ENCODE results near the gene NAGK. TPM values are rescaled to one million over a fixed set of nuclear protein-coding genes. Genes with fewer than 3 reads are reported as not detected.

NAGK gene
- total and polyA plus RNA-seq, 2 of the 8 experiments (the other 6 are each of a cell fraction or from before 2014, with no cell fraction given): 57.9 to 59.9 TPM

DNA sequence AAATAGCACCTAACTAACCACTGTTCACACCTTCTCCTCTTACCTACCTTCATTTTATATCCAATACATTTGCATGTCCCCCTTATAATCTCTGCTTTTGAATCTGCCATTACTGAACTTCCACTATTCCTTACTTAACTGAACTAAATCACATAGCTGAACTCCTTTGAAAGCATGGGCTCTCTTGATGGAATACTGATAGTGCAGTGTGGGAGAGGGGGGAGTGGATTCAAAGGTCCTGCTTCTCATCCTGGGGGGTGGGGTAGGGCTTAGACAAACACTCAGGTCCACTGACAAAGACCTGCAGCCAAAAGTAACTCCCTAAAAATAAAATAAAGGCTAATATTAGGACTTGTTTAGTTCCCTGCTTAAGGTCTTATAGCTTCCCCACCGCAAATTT lies 53.0 kb downstream of the NAGK start:
- Histone ChIP-seq H3K4me3 (ENCODE audit: extremely low read depth in 1 of 4, insufficient read depth in 2 of 4, low read depth in 3 of 4, low read length in 4 of 4) (no peak overlapping the region), H3K79me1 (ENCODE audit: low read depth, low read length) (no peaks in the 10 kb centered on the region), H3K9ac (replicated peaks in 1 of 4; ENCODE audit: extremely low read depth in 1 of 4, low read depth in 3 of 4, low read length in 3 of 4) (no peak overlapping the region), H4K8ac (ENCODE audit: extremely low read depth, insufficient read depth, low read length) (no peak overlapping the region), H3K27me3 (replicated peaks in 1 of 4; ENCODE audit: control insufficient read depth in 3 of 4, extremely low read depth in 1 of 4, insufficient read depth in 3 of 4, low read length in 3 of 4) (no peaks in the 10 kb centered on the region), H3K27ac (ENCODE audit: low read depth, low read length) (no peak overlapping the region), H3K36me3 (ENCODE audit: control insufficient read depth in 2 of 4, insufficient read depth in 4 of 4, low read length in 3 of 4) (peaks cover 2 to 9% (median 6%) of the 10 kb centered on the region in 4 experiments; a peak in 5 of 8 replicates), H3K23ac (ENCODE audit: insufficient read length) (no peak overlapping the region), H3K23me2 (ENCODE audit: low read depth, low read length) (no peaks in the 10 kb centered on the region), H2BK12ac (ENCODE audit: low read depth, low read length) (no peak overlapping the region), H2AFZ (ENCODE audit: low read length) (no peak overlapping the region), H3K14ac (ENCODE audit: insufficient read length) (no peak overlapping the region), H2BK120ac (replicated peaks; ENCODE audit: low read depth, low read length) (no peak overlapping the region), H3K4me1 (replicated peaks in 1 of 4; ENCODE audit: control insufficient read depth in 3 of 4, insufficient read depth in 4 of 4, low read length in 3 of 4) (no peaks in the 10 kb centered on the region; a peak in 1 of 7 replicates), H4K91ac (replicated peaks; ENCODE audit: insufficient read length, low read length) (no peak overlapping the region), H3K4ac (replicated peaks; ENCODE audit: insufficient read length, low read depth, low read length) (no peak overlapping the region), H3K56ac (replicated peaks; ENCODE audit: insufficient read length, low read depth, low read length) (no peak overlapping the region), H4K5ac (ENCODE audit: insufficient read length, low read depth, low read length) (no peak overlapping the region), H2BK5ac (ENCODE audit: low read depth, low read length) (no peak overlapping the region), H4K20me1 (replicated peaks in 1 of 2; ENCODE audit: control insufficient read depth in 1 of 2, insufficient read depth in 2 of 2, low read length in 2 of 2) (peaks cover 4 to 6% of the 10 kb centered on the region in 2 experiments), H3K9me3 (ENCODE audit: insufficient read depth in 2 of 2, low read depth in 1 of 2, low read length in 1 of 2) (no peaks in the 10 kb centered on the region), H3K18ac (ENCODE audit: extremely low read depth, low read length) (no peak overlapping the region), H2BK20ac (ENCODE audit: low read length) (no peak overlapping the region), H3K4me2 (ENCODE audit: insufficient read depth in 1 of 2, low read depth in 2 of 2, low read length in 2 of 2) (no peak overlapping the region), H2BK15ac (ENCODE audit: low read length) (no peak overlapping the region), H3K79me2 (ENCODE audit: control insufficient read depth in 1 of 2, insufficient read depth in 2 of 2, low read length in 2 of 2) (no peaks in the 10 kb centered on the region), H2AK5ac (ENCODE audit: low read depth, low read length) (no peak overlapping the region)
- WGBS, 2 experiments (ENCODE audit: extremely low coverage in 1 of 2, insufficient coverage in 1 of 2, insufficient read length in 1 of 2, insufficient replicate concordance in 2 of 2, low coverage in 1 of 2, low lambda C conversion rate in 2 of 2, missing lambda C conversion rate in 1 of 2): 89% methylated on average over 1 of the region's 1 CpG; no CpG with 5 or more reads in 1 of the 2 experiments
- TF ChIP-seq SIX5 (IDR thresholded peaks at IDR 0.05; ENCODE audit: low read depth, low read length) (no peak), ASH2L (IDR thresholded peaks at IDR 0.05; ENCODE audit: low read length) (no peak), TAF1 (IDR thresholded peaks at IDR 0.05; ENCODE audit: low read depth, low read length) (no peak)
- TF ChIP-seq, protein P1, sequence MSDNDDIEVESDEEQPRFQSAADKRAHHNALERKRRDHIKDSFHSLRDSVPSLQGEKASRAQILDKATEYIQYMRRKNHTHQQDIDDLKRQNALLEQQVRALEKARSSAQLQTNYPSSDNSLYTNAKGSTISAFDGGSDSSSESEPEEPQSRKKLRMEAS (IDR thresholded peaks at IDR 0.05): no peak
- no peak for DNase-seq (ENCODE audit: low read depth in 1 of 2, low spot score in 2 of 2)
- POLR2A ChIA-PET (ENCODE audit: partially characterized antibody): interaction anchor here (0.8 to 4.2 kb wide), 4 partner anchors 9 to 23 kb away, joined by 3 to 17 read pairs (median 5); partner anchors contain the start of genes MCEE and MPHOSPH10
- FAIRE-seq: no peak
- CTCF ChIA-PET (ENCODE audit: partially characterized antibody): interaction anchor here (0.8 to 2.6 kb wide), 7 partner anchors 11 to 138 kb away, joined by 3 to 12 read pairs (median 5); no protein-coding TSS in a partner anchor

Data from H1 (cell line).